Activated CD8-positive, alpha-beta memory T cell treated with anti-CD3 and anti-CD28 coated beads, Interleukin-2, amount 50 U/mL, for 24 hours (primary cell): ENCODE measurements around the gene C5orf47.

Experiments used
- DNase-seq: peaks from one replicate; pipeline ENCODE4 v3.0.0-alpha.2; 2020; ENCODE audit errors: extremely low read depth

C5orf47 gene

DNA sequence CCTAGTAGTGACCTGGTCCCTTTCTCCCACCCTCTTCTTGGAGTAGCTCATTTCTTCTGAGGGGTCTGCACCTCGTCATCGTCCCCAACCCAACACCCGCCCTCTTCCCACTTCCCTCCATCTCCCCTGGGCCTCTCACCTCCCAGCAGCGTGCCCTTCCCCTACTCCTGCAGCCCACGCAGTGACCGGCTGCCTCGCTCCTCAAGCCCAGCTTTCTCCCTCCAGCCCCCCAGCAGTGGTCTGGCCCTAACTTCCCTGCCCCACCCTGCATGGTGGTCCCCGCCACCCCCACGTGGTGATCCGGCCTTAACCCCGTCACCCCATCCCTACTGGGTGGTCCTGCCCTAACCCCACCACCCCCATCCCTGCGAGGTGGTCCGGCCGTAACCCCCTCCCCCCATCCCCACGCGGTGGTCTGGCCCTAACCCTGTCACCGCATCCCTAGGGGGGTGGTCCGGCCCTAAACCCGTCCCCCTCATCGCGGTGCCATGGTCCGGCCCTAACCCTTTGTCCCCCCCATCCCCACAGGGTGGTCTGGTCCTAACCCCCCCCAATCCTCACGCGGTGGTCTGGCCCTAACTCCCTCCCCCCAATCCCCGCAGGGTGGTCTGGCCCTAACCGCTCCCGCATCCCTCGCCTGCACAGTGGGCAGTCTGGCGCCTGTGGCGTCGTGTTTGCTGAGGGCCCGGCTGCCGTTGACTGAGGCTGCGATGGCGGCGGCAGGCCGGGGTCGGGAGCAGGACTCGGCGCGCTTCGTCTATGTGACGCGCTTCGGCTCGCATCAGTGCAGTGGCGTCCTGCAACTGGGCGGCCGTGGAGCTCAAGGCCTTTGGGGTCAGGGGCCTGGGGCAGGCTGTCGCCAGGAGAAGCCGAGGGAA lies at the start of gene C5orf47:
Gene C5orf47, plus strand, starts transcription at position 617 of the 878 bp plus-strand sequence. Its CDS starts 94 bp downstream, at position 711.
- no peak for DNase-seq

- no peak for DNase-seq
Measured at GRCh38 chr5:173940269-173940668, 48.7 kb upstream of the C5orf47 start.

DNA sequence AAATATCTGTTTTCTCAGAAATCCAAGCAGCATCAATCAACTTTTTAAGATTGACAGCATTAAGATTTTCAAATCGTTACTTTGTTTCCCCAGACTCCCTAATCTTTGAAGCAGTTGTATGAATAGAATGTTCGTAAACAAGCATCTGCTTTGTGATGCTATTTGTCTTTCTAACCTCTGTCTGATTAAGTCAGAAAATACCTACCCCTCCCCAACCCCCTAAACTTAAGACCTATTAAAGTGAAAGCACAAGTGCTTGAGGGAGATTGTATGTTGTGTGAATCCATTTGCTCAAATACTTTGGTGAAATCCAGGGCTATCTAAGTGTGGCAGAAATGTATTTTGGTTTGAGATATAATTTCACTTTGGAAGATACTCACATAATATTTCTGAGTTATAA lies 47.9 kb upstream of the C5orf47 start:
- no peak for DNase-seq

- DNase-seq: no peak
Measured at GRCh38 chr5:173941758-173942401, 47.1 kb upstream of the C5orf47 start.

GRCh38 chr5:173944511-173944910 lies 44.5 kb upstream of the C5orf47 start:
- no peak for DNase-seq

GRCh38 chr5:173945160-173945559 lies 43.8 kb upstream of the C5orf47 start:
- DNase-seq: no peak

DNA sequence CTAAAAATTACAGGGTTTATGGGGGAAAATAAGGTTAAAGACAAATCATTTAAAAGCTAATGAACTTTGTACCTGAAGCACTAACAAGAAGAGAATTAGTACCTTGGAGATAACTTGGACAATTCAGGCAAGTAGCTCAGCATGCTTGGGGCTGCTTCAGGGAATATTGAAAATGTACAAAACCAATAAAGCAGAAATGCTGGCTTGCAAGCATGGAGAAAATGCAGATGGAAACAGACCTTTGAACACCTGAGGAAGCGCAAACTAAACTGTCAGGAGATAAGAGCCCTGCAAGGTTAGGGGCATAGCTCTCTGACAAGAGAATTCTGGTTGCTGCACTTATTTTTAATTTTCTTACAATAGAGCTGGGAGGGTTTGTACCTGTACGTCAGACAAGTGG lies 42.6 kb upstream of the C5orf47 start:
- no peak for DNase-seq

DNA sequence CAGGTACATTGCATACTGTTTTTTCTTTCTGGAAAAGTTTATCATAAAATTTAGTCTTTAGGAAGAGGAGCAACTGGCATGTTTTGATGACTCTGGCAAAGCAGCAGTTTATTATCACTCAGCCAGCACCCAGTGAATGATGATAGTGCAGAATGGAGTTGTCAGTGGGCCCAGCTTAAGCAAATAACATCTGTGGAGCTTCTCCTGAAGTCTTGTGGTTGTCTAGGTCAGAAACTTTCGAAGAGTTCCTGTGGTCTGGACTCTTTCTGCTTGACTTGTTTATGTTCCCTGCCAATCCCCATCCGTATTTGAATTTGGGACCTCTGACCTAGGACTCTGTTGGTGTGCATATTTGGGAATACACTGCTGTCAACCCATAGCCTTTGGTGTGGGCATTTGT lies 38.1 kb upstream of the C5orf47 start:
- no peak for DNase-seq

GRCh38 chr5:173953528-173954090 lies 35.4 kb upstream of the C5orf47 start:
- no peak for DNase-seq

- no peak for DNase-seq
Measured at GRCh38 chr5:173954671-173955521, 34.1 kb upstream of the C5orf47 start.

- no peak for DNase-seq
Measured at GRCh38 chr5:173960986-173961385, 28.0 kb upstream of the C5orf47 start.

DNA sequence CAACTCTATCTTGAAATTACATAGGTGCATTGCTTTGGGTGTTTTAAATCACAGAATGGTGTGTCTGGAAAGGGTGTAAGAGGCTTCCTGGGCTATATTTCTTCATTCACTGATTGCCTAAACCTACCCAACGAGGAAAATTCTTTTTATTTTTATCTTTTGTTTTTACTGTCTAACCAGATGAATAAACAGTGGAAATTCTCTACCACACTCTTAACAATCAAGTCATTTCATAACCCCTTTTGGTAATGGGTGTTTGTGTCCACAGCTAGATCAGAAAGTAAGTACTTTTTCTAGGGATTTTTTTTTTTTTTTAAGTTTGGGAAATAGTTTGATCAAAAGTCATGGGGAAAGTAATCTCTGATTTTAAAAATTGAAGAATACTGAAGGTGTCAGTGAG lies 27.6 kb upstream of the C5orf47 start:
- DNase-seq: no peak

DNA sequence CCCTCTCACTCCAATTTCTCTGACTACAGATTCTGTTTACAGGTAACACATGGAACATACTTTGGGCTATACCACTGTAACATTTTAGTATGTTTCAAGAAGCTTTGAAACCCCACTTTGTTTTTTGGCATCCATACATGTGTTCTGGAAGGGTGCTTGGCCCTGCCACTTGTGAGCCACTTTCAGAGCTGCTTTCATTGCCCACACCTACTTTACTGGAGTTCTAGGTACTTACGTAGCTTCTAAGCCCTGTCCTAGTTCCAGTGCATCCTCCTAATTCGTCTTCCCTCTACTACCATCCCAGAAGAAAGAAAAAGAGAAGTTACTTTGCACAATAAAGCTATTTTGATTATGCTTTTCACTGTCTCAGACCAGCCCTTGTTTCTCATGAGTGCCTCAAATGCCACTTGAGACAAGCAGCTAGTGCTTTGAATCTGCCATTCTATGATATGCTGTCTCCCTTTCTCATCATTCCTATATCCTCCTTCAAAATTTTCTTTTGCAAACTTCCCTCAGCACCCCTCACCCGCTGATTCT lies 26.5 kb upstream of the C5orf47 start:
- DNase-seq: no peak

- DNase-seq: no peak
Measured at GRCh38 chr5:173963182-173963838, 25.7 kb upstream of the C5orf47 start.

DNA sequence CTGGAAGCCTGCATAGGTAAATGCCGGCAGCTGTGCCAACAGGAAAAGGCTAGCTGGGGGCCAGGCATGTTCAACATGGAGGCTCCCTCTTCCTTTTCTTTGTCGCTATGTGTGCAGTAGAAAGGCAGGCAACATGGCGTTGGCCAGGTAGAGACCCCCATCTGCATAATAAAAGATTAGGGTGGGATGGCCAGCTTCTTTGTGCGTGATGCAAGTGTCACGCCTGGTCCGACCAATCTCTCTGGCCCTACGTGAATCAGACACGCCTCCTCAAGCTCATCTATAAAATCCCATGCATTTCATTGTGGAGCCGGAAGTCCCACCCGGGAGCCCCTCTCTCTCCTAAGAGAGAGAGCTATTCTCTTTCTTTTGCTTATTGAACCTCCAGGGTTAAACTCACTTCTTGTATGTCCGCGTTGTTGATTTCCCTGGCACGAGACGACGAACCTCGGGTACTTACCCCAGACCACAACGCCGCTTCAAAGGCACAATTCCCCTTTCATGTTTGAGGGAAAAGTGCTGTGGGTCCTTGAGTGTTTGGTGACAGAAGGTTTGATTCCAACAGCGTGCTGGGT lies 25.0 kb upstream of the C5orf47 start:
- no peak for DNase-seq

DNA sequence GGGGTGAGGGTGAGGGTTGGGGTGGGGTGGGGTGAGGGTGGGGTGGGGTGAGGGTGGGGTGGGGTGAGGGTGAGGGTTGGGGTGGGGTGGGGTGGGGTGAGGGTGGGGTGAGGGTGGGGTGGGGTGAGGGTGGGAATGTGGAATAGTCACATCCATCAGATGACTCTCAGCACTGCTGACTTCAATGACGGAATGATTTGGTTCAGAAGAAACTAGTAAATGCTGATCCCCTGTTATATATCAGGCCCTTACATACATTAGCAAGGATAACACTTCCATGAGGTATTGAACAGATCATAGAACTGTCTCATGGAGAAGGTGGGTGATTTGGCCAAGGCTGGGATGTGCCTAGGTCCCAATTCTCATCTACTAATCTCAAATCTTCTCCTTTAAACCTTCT lies 24.5 kb upstream of the C5orf47 start:
- DNase-seq: no peak

DNA sequence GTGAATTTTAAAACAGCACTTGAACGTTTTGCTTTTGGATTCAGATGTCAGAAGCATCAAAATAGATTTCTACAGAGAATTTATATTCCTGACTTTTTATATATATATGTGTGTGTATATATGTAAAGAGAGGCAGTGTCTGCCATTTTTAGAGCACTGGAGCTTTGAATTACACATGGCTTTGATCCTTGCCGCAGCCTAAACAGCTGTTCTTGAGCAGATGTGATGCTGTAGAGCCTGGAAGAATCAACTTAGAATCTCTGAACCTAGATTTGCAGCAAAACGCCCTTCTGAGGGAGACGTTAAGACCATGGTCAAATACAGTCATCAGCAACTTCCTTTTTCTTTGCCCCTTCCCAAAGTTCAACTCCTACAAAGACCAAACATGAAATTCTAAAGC lies 21.7 kb upstream of the C5orf47 start:
- no peak for DNase-seq

- DNase-seq: no peak
Measured at GRCh38 chr5:173968154-173968797, 20.7 kb upstream of the C5orf47 start.

- DNase-seq: no peak
Measured at GRCh38 chr5:173969167-173970049, 19.6 kb upstream of the C5orf47 start.
